BE2C (cell line): Measurements from ENCODE around the gene RPL21.
"Not testable (repeated sequence)": the region's sequence is repeated elsewhere in the genome, so short reads cannot be mapped to it uniquely, and the experiment has no call there.

ENCODE experiments used
- DNase-seq: peaks from one replicate; pipeline ENCODE4 v3.0.0-alpha.2; 2020
- H3K27me3 ChIP-seq: fragments of 250-450 bp; sonication (Bioruptor Pico); 2 replicates; pipeline ENCODE4 v1.5.1; 2020; ENCODE audit warnings: mild to moderate bottlenecking
- H3K36me3 ChIP-seq: fragments of 250-450 bp; sonication (Bioruptor Pico); 2 replicates; pipeline ENCODE4 v1.5.1; 2020; ENCODE audit warnings: mild to moderate bottlenecking
- H3K4me1 ChIP-seq: fragments of 250-450 bp; sonication (Bioruptor Pico); 2 replicates; pipeline ENCODE4 v1.5.1; 2020
- H3K4me3 ChIP-seq: 2 replicates; pipeline ENCODE4 v1.5.1; 2011; ENCODE audit warnings: low read depth, low read length
- H3K9me3 ChIP-seq: fragments of 250-450 bp; sonication (Bioruptor Pico); 2 replicates; pipeline ENCODE4 v1.5.1; 2020
- TF ChIP-seq, protein P1 (sequence below): IDR thresholded peaks from 2 replicates; pipeline ENCODE4 v1.5.1; 2012; ENCODE audit warnings: mild to moderate bottlenecking, low read depth, low read length

RPL21 gene

DNA sequence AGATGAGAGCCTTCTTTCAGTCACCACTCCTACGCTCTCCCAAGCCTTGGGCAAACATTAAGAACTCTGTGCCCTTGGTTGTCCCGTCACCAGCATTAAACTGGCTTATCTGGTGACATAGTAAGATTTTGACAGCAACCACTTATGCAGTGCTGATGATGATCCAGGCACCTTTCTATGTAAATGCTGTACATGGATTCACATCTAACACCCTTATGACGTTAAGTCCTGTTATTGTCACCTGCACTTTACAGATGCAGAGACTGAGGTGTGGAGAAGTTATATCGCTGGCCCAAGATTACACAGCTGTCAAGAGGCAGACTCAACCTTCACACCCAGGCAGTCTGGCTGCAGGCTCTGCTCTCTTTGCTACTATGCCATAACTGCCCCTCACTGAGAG is 44.3 kb downstream of the RPL21 start:
- TF ChIP-seq, protein P1, sequence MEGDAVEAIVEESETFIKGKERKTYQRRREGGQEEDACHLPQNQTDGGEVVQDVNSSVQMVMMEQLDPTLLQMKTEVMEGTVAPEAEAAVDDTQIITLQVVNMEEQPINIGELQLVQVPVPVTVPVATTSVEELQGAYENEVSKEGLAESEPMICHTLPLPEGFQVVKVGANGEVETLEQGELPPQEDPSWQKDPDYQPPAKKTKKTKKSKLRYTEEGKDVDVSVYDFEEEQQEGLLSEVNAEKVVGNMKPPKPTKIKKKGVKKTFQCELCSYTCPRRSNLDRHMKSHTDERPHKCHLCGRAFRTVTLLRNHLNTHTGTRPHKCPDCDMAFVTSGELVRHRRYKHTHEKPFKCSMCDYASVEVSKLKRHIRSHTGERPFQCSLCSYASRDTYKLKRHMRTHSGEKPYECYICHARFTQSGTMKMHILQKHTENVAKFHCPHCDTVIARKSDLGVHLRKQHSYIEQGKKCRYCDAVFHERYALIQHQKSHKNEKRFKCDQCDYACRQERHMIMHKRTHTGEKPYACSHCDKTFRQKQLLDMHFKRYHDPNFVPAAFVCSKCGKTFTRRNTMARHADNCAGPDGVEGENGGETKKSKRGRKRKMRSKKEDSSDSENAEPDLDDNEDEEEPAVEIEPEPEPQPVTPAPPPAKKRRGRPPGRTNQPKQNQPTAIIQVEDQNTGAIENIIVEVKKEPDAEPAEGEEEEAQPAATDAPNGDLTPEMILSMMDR, result no peak
- DNase-seq, result no peak
- H3K27me3 ChIP-seq, result peaks cover 59% of the 10 kb centered on the region
- no peaks in the 10 kb centered on the region for H3K9me3 ChIP-seq
- H3K4me1 ChIP-seq, result no peaks in the 10 kb centered on the region
- no peak overlapping the region for H3K4me3 ChIP-seq
- no peaks in the 10 kb centered on the region for H3K36me3 ChIP-seq

DNA sequence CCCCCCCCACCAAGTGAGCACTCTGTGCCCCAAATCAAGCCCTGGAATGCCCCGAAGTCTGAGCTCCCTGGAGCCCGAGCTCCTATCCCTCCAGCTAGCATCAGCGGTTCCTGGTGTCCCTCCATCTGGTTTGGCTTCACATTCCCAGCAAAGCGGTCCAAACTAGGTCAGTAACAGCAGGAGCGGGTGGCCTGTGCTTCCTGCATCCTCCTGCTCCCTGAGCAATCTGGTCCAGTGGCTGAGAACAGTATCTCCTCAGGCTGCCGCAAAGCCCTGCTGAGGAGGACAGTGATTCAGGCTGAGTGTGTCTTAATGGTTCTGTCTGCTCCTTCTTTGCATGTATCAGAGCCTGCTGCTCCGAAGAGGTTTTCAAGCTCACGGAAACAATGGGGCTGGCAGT is 45.1 kb downstream of the RPL21 start:
- DNase-seq, result no peak
- TF ChIP-seq, protein P1, result no peak
- Histone ChIP-seq H3K36me3 (no peaks in the 10 kb centered on the region), H3K4me3 (no peak overlapping the region), H3K9me3 (no peaks in the 10 kb centered on the region), H3K4me1 (no peaks in the 10 kb centered on the region), H3K27me3 (peaks cover 67% of the 10 kb centered on the region)

DNA sequence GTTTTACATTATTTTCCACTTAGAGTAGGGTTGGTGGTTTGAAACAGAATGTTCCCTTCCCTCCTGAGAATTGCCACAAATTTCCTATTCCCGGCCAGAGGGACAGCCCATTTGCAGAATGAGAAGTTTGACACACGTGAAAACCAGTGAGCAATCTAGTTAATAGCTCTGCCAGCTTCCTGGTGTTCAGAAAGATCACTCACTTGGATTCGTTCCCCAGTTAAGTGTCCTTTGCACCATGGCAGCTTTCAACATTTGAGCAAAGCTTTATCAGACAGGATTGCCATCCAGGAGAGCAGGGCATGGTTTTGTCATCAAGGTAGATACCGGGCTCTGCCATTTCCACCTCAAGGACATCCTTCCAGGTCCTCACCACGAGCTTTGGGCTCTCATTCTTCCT is 47.5 kb downstream of the RPL21 start:
- DNase-seq, result no peak
- no peaks in the 10 kb centered on the region for H3K4me1 ChIP-seq
- no peaks in the 10 kb centered on the region for H3K36me3 ChIP-seq
- no peaks in the 10 kb centered on the region for H3K9me3 ChIP-seq
- no peak overlapping the region for H3K4me3 ChIP-seq
- H3K27me3 ChIP-seq, result peaks cover 73% of the 10 kb centered on the region
- TF ChIP-seq, protein P1, result no peak

DNA sequence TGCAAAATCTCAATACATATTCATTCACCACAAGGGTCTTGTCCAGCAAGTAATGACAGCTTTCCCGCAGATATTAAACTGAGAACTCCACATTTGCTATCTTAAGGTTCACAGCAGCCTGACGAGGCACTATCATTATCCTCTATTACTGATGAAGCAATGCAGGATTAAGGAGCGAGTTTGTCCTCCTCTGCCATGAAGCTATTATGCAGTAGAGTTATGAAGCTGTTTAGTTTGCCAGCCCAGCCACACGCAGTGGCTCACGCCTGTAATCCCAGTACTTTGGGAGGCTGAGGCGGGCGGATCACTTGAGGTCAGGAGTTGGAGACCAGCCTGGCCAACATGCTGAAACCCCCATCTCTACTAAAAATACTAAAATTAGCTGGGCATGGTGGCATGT is 49.0 kb downstream of the RPL21 start:
- H3K4me1 ChIP-seq, DNase-seq, H3K36me3 ChIP-seq, H3K4me3 ChIP-seq, H3K9me3 ChIP-seq: not testable (repeated sequence)
- H3K27me3 ChIP-seq, result peaks cover 58% of the 10 kb centered on the region

DNA sequence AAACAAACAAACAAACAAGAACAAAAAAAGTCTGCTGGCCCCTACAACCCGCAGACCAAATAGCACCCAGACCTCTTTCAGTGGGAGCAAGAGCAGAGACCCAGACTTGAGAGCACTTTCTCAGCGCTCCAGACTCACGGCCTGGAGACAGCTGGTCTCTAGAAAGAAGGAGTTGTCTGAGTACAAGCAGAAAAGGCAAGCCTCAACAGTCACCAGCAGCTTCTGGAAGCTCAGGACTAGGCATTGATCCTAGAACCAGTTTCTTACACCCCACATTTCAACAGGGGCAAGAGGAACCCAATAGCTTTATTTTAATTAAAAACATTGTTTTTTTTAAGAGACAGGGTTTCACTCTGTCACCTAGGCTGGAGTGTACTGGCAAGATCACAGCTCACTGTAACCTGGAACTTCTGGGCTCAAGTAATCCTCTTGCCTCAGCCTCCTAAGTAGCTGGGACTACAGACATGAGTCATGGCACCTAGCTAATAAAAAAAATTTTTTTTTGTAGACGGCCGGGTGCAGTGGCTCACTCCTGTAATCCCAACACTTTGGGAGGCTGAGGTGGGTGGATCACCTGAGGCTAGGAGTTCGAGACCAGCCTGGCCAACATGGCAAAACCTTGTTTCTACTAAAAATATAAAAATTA is 49.7 kb downstream of the RPL21 start:
- Histone ChIP-seq H3K9me3 (no peaks in the 10 kb centered on the region), H3K4me3 (no peak overlapping the region), H3K36me3 (no peaks in the 10 kb centered on the region), H3K4me1 (no peaks in the 10 kb centered on the region), H3K27me3 (peaks cover 51% of the 10 kb centered on the region)
- TF ChIP-seq, protein P1, result no peak
- no peak for DNase-seq

DNA sequence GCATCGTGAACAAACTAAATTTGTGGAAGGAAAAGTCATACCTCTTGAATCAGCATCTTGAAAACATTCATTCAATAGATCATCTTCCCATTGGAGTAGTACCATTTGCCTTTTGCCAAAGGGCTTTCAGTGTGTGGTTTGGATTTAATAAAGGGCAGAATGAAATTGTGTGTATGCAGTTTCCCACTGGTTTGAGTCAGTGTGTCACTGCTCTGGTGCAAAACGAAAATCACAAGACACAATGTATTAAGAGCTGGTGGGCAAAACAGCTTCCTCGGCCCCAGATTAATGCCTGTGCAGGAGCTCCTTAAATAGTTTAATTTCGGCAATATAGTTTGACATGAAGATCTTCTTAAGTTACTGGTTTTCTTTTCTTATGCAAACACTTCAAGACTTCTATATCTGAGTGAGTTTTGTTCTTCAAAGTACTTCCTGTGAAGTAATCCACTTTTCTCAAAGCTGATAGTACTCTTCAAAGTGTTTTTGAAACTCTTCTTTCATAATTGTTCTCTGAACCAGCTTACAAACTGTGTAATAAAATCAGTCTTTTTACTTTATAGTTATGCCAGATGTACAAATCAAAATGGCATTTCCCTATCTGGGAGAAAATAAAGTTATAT is 51.4 kb downstream of the RPL21 start:
- H3K9me3 ChIP-seq, result no peaks in the 10 kb centered on the region
- TF ChIP-seq, protein P1, result no peak
- no peaks in the 10 kb centered on the region for H3K36me3 ChIP-seq
- no peak overlapping the region for H3K4me3 ChIP-seq
- DNase-seq, result no peak
- H3K27me3 ChIP-seq, result peaks cover 41% of the 10 kb centered on the region
- no peaks in the 10 kb centered on the region for H3K4me1 ChIP-seq
